Activated T-cell treated with anti-CD3 and anti-CD28 coated beads, Interleukin-2, amount 50 U/mL, for 72 hours (primary cell): ENCODE data around the gene SF3B3. TPM values are rescaled to one million over a fixed set of nuclear protein-coding genes. Genes with fewer than 3 reads are reported as not detected.
"Not testable (repeated sequence)": the region's sequence is repeated elsewhere in the genome, so short reads cannot be mapped to it uniquely, and the experiment has no call there.

ENCODE experiments used
- ATAC-seq, 2 donors: fragments of 150-1000 bp; cut with Tn5 transposase; replicated peaks in 1 of 2; 2 replicates each; pipeline ENCODE4 v1.10.0; 2021; ENCODE audit warnings: moderate library complexity in 2 of 2, mild to moderate bottlenecking in 1 of 2
- DNase-seq, 2 donors: peaks; one replicate each; pipeline ENCODE4 v3.0.0; 2021 to 2022; ENCODE audit warnings: mixed read lengths in 1 of 2
- H3K27ac Mint-ChIP-seq: one replicate; pipeline ENCODE4 v1.8.0; 2022; ENCODE audit warnings: mild to moderate bottlenecking, moderate library complexity, mixed read lengths
- H3K27me3 Mint-ChIP-seq: one replicate; pipeline ENCODE4 v1.8.0; 2022; ENCODE audit warnings: low read depth, mixed read lengths
- H3K36me3 Mint-ChIP-seq, 2 donors: one replicate each; pipeline ENCODE4 v1.8.0; 2022; ENCODE audit warnings: mixed read lengths in 2 of 2, mild to moderate bottlenecking in 1 of 2; ENCODE audit not compliant: insufficient read depth in 2 of 2
- H3K4me1 Mint-ChIP-seq: one replicate; pipeline ENCODE4 v1.8.0; 2022; ENCODE audit warnings: low read depth, mixed read lengths
- H3K4me3 Mint-ChIP-seq, 2 donors: one replicate each; pipeline ENCODE4 v1.8.0; 2022; ENCODE audit warnings: mild to moderate bottlenecking in 2 of 2, mixed read lengths in 2 of 2, moderate library complexity in 2 of 2
- H3K9me3 Mint-ChIP-seq, 2 donors: one replicate each; pipeline ENCODE4 v1.8.0; 2022; ENCODE audit warnings: mixed read lengths in 2 of 2
- total RNA-seq, 2 donors: library from RNA; stranded (reverse); gene quantifications; one replicate each; pipeline ENCODE4 v1.2.3, GENCODE V29; 2022

The SF3B3 gene
- total RNA-seq, 2 donors from 2014 or later: 302 to 309 TPM

DNA sequence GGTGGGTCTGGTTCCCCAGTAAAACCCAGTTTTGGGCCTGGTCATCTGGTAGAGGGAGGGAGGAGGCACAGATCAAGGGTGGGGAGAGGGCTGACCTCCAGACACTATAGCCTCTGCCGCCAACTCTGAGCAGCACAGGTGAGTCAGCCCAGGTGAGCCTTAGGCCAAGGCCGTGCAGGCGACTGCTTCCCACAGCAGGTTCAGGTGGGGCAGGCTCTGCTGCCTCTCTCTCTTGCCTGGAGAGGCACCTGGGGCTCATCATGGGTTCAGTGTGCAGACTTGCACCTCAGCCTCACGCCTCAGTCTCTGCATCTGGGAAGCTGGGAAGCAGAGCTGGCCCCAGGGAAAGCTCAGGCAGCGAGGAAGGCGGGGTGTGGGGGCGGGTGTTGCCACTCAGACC lies 84.9 kb downstream of the SF3B3 start:
- no peaks in the 10 kb centered on the region for H3K4me1 Mint-ChIP-seq
- no peak for ATAC-seq
- H3K36me3 Mint-ChIP-seq: no peaks in the 10 kb centered on the region
- no peak overlapping the region for H3K27ac Mint-ChIP-seq
- no peak overlapping the region for H3K4me3 Mint-ChIP-seq
- H3K9me3 Mint-ChIP-seq: no peaks in the 10 kb centered on the region
- no peaks in the 10 kb centered on the region for H3K27me3 Mint-ChIP-seq
- no peak for DNase-seq

- DNase-seq (no peak), ATAC-seq (no peak)
- H3K4me3 Mint-ChIP-seq: no peak overlapping the region
- no peaks in the 10 kb centered on the region for H3K27me3 Mint-ChIP-seq
- no peaks in the 10 kb centered on the region for H3K36me3 Mint-ChIP-seq
- H3K9me3 Mint-ChIP-seq: no peaks in the 10 kb centered on the region
- no peak overlapping the region for H3K27ac Mint-ChIP-seq
- H3K4me1 Mint-ChIP-seq: no peaks in the 10 kb centered on the region
These were observed 86.9 kb downstream of the SF3B3 start for GRCh38 chr16:70610273-70611223.

DNA sequence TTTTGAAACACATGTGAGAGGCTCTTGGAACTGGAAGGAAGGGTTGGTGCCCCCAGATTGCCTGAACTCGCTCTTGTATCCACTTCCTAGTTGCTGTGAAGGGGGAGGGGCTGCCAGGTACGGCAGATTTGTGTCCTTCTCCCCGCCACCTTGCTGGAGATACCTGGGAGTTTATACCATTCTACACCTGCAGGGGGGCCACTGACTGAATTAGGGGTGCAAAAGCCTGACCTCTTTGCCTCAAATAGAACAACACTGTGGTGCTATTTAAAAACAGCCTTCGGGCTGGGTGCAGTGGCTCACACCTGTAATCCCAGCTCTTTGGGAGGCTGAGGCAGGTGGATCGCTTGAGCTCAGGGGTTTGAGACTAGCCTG lies 87.6 kb downstream of the SF3B3 start:
- no peaks in the 10 kb centered on the region for H3K9me3 Mint-ChIP-seq
- no peaks in the 10 kb centered on the region for H3K36me3 Mint-ChIP-seq
- ATAC-seq: no peak
- H3K4me1 Mint-ChIP-seq: no peaks in the 10 kb centered on the region
- no peak overlapping the region for H3K4me3 Mint-ChIP-seq
- no peak for DNase-seq
- H3K27me3 Mint-ChIP-seq: no peaks in the 10 kb centered on the region
- H3K27ac Mint-ChIP-seq: no peak overlapping the region

- DNase-seq (no peak), ATAC-seq (no peak)
- H3K4me3 Mint-ChIP-seq: no peak overlapping the region
- no peaks in the 10 kb centered on the region for H3K36me3 Mint-ChIP-seq
- H3K9me3 Mint-ChIP-seq: no peaks in the 10 kb centered on the region
- H3K27ac Mint-ChIP-seq: no peak overlapping the region
- no peaks in the 10 kb centered on the region for H3K27me3 Mint-ChIP-seq
- no peaks in the 10 kb centered on the region for H3K4me1 Mint-ChIP-seq
These were observed 88.2 kb downstream of the SF3B3 start for GRCh38 chr16:70611785-70612303.

DNA sequence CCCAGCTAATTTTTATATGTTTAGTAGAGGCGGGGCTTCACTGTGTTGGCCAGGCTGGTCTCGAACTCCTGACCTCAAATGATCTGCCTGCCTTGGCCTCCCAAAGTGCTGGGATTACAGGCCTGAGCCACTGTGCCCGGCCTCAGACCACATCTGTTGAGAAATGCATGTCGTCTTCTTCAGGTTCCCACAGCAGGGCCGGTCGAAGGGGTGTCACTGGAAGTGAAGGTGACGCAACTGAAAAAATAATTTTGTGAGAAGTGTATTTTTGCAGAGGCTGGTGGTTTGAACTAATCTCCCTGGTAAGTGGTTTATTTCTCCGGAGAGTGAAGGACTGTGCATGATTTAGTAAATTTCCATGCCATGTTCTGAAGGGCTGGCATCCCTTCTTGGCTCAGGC lies 89.3 kb downstream of the SF3B3 start:
- no peaks in the 10 kb centered on the region for H3K36me3 Mint-ChIP-seq

DNA sequence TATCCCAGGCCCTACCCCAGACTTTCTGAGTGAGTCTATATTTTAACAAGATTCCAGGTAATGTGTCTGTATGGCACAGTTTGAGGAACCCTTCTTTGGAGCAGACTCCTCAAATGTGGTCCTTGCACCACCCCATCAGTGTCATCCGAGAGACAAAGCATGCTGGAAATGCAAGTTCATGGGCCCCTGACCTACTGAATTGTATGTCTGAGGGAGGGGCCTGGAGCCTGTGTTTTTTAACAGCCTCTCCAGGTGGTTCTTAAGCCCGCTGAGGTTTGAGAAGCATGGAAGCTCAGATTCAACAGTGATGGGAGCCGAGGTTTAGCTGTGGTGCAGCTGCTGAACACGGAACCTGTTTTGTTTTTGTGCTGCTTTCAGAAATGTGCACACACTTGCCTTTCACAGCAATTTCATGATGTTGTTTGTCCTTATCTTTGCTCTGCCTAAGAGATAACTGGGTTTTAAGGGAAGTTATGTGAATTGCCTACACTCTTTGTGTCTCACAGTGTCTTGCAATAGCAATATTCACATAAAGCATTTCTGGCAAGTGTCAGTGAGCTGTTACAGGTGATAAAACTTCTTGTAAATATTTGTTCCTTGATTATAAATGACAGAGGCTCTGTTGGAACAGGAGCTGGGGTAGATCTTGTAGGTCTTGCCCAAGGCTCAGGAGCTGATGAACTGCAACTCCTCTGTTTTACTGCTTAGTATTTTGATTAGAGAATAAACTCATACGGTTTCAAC lies 90.8 kb downstream of the SF3B3 start:
- no peaks in the 10 kb centered on the region for H3K36me3 Mint-ChIP-seq
- no peak overlapping the region for H3K27ac Mint-ChIP-seq
- DNase-seq (no peak), ATAC-seq (no peak)
- H3K4me1 Mint-ChIP-seq: no peaks in the 10 kb centered on the region
- H3K9me3 Mint-ChIP-seq: no peaks in the 10 kb centered on the region
- H3K27me3 Mint-ChIP-seq: no peaks in the 10 kb centered on the region
- no peak overlapping the region for H3K4me3 Mint-ChIP-seq

More for the DNA sequence above, 89.3 kb downstream of the SF3B3 start:
- Mint-ChIP-seq H3K4me1 (no peaks in the 10 kb centered on the region), H3K27ac (no peak overlapping the region), H3K27me3 (no peaks in the 10 kb centered on the region), H3K4me3 (no peak overlapping the region), H3K9me3 (no peaks in the 10 kb centered on the region)
- ATAC-seq (no peak), DNase-seq (no peak)

GRCh38 chr16:70615945-70616344 lies 92.3 kb downstream of the SF3B3 start:
- H3K27ac Mint-ChIP-seq: no peak overlapping the region
- H3K27me3 Mint-ChIP-seq: no peaks in the 10 kb centered on the region
- H3K36me3 Mint-ChIP-seq: no peaks in the 10 kb centered on the region
- DNase-seq: no peak
- no peaks in the 10 kb centered on the region for H3K4me1 Mint-ChIP-seq
- H3K4me3 Mint-ChIP-seq: no peak overlapping the region
- H3K9me3 Mint-ChIP-seq: no peaks in the 10 kb centered on the region
- ATAC-seq: no peak

DNA sequence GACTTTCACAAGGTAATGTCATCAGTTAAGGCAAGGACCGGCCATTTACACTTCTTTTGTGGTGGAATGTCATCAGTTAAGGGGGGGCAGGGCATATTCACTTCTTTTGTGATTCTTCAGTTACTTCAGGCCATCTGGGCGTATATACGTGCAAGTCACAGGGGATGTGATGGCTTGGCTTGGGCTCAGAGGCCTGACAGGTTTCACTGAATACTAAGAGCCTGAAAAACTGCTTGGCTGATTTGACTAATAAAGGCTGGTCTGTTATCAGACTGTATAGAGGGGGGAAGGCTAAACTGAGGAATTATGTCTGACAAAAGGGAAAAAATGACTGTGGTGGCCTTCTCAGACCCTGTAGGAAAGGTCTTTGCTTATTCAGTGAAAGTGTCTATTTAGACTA lies 98.2 kb downstream of the SF3B3 start:
- not testable (repeated sequence) for H3K4me1 Mint-ChIP-seq, ATAC-seq, H3K4me3 Mint-ChIP-seq, H3K36me3 Mint-ChIP-seq, H3K27me3 Mint-ChIP-seq, DNase-seq, H3K9me3 Mint-ChIP-seq
- H3K27ac Mint-ChIP-seq: peak overlapping the region; percentile 47

Other genes with a start within 250 kb of the SF3B3 start
- gene AARS1, start 234.3 kb upstream of the SF3B3 start, total RNA-seq: 100 to 1,000 TPM; 273 to 308 TPM
- gene DDX19B, start 224.6 kb upstream of the SF3B3 start, total RNA-seq: 10 to 100 TPM; 52.6 to 61.0 TPM
- gene DDX19A, start 176.9 kb upstream of the SF3B3 start, total RNA-seq: 10 to 100 TPM; 37.1 to 46.8 TPM
- gene ST3GAL2, start 84.7 kb upstream of the SF3B3 start, total RNA-seq: 10 to 100 TPM; 15.9 to 18.3 TPM
- gene FCSK, start 69.2 kb upstream of the SF3B3 start, total RNA-seq: 10 to 100 TPM; 15.4 to 18.0 TPM
- gene COG4, start 262 bp upstream of the SF3B3 start, total RNA-seq: 10 to 100 TPM; 30.2 to 53.4 TPM
- gene IL34, start 122.7 kb downstream of the SF3B3 start, total RNA-seq: under 1 TPM; 0.35 to 0.36 TPM
- 1 to 10 TPM; 5.5 to 8.5 TPM for gene MTSS2, start 162.2 kb downstream of the SF3B3 start, total RNA-seq